Measurements from ENCODE around the gene DNAJC7. TPM values are rescaled to one million over a fixed set of nuclear protein-coding genes. Genes with fewer than 3 reads are reported as not detected.
"Not testable (repeated sequence)": the region's sequence is repeated elsewhere in the genome, so short reads cannot be mapped to it uniquely, and the experiment has no call there.

Gene DNAJC7
- total and polyA plus RNA-seq, 2 experiments from 2014 or later: 50.1 to 73.6 TPM

DNA sequence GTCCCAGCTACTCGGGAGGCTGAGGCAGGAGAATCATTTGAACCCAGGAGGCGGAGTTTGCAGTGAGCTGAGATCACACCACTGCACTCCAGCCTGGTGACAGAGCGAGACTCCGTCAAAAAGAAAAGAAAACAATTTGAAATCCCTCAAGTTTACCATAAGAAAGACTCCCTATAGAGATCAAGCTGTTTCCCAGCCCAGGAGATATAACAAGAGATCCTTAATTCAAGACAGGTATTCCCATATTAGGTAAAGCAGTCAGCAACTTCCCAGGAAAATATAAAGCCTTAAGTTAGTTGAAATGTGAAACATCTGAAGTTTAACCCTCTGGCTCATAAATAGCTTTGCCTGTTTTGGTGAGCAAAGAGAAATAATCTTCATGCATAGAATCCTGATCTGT lies 4.9 kb downstream of the DNAJC7 start:
- not testable (repeated sequence) for H3K27me3 ChIP-seq; H3K4me1 ChIP-seq (ENCODE audit: insufficient read depth); DNase-seq (ENCODE audit: low spot score); H3K27ac ChIP-seq; H3K9me2 ChIP-seq (replicated peaks; ENCODE audit: insufficient read depth); H3K4me3 ChIP-seq; H3K4me2 ChIP-seq; H3K9me3 ChIP-seq (ENCODE audit: low read depth); H3K36me3 ChIP-seq (replicated peaks; ENCODE audit: insufficient read depth, low read depth); H2AFZ ChIP-seq
- Histone ChIP-seq H4K20me1 (ENCODE audit: insufficient read depth, poor library complexity, severe bottlenecking) (peaks cover 74% of the 10 kb centered on the region), H3K79me2 (peaks cover 97% of the 10 kb centered on the region)
- 77% methylated on average over 4 of the region's 4 CpGs for WGBS (ENCODE audit: low lambda C conversion rate, missing lambda C conversion rate)

DNA sequence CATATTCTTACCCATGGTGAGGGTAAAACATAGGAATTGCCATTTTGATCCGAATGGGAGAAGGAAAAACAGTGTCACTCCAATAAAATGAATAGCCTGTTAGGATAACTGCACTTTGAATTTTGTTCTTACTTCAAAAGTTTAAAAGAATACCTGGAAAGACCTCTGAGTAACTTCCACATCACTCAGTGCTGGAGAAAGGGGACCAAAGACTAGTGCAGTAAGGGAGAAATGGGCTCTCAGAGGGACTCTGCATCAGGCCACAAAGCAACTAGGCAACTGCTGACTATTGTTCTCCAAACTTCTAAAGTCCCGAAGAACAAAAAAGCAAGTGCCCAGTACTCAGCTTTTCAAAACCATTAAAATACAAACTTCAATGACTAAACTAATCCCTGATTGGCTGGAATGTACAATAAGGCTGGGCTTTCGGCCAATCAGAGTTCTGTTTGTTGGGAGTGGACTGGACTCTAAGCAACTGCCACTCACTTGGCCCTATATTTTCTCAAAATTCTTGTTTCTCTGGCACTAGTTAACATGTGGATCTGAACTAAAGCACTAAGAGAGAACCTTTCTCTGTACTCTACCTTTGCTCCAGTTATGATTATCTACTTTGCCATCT lies 6.2 kb downstream of the DNAJC7 start:
- H3K4me2 ChIP-seq: no peak overlapping the region

DNA sequence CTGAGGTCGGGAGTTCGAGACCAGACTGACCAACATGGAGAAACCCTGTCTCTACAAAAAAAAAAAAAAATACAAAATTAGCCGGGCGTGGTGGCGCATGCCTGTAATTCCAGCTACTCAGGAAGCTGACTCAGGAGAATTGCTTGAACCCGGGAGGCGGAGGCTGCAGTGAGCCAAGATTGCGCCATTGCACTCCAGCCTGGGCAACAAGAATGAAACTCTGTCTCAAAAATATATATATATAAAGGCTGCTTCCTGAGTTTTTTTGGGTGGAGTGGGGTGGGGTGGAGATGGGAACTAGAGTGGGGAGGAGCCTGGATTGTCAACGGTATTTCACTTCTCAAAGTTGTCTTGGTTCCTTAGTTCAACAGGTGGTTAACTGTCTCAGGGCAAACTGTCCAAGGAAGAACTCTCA lies 7.0 kb downstream of the DNAJC7 start:
- 94% methylated on average over 9 of the region's 9 CpGs for WGBS (ENCODE audit: low lambda C conversion rate, missing lambda C conversion rate)
- peaks cover 95% of the 10 kb centered on the region for H4K20me1 ChIP-seq (ENCODE audit: insufficient read depth, poor library complexity, severe bottlenecking)
- not testable (repeated sequence) for H3K4me3 ChIP-seq; H3K4me1 ChIP-seq (ENCODE audit: insufficient read depth); H3K27me3 ChIP-seq; H3K4me2 ChIP-seq; DNase-seq (ENCODE audit: low spot score); H3K27ac ChIP-seq; H3K36me3 ChIP-seq (replicated peaks; ENCODE audit: insufficient read depth, low read depth); H3K9me3 ChIP-seq (ENCODE audit: low read depth); H2AFZ ChIP-seq; H3K9me2 ChIP-seq (replicated peaks; ENCODE audit: insufficient read depth)
- H3K79me2 ChIP-seq: peaks cover 100% of the 10 kb centered on the region

More for the DNA sequence above, 6.2 kb downstream of the DNAJC7 start:
- DNase-seq (ENCODE audit: low spot score): no peak
- H3K27me3 ChIP-seq: no peaks in the 10 kb centered on the region
- H3K27ac ChIP-seq: no peak overlapping the region
- H3K9me3 ChIP-seq (ENCODE audit: low read depth): no peaks in the 10 kb centered on the region
- no peaks in the 10 kb centered on the region for H3K9me2 ChIP-seq (replicated peaks; ENCODE audit: insufficient read depth)
- WGBS (ENCODE audit: low lambda C conversion rate, missing lambda C conversion rate): 98% methylated on average over 3 of the region's 3 CpGs
- peaks cover 100% of the 10 kb centered on the region for H3K79me2 ChIP-seq
- peaks cover 6% of the 10 kb centered on the region for H3K4me1 ChIP-seq (ENCODE audit: insufficient read depth)
- no peak overlapping the region for H2AFZ ChIP-seq
- no peak overlapping the region for H3K4me3 ChIP-seq
- H4K20me1 ChIP-seq (ENCODE audit: insufficient read depth, poor library complexity, severe bottlenecking): peaks cover 88% of the 10 kb centered on the region
- TF ChIP-seq EZH2 (IDR thresholded peaks at IDR 0.05; ENCODE audit: borderline replicate concordance): no peak
- TF ChIP-seq, protein P1, sequence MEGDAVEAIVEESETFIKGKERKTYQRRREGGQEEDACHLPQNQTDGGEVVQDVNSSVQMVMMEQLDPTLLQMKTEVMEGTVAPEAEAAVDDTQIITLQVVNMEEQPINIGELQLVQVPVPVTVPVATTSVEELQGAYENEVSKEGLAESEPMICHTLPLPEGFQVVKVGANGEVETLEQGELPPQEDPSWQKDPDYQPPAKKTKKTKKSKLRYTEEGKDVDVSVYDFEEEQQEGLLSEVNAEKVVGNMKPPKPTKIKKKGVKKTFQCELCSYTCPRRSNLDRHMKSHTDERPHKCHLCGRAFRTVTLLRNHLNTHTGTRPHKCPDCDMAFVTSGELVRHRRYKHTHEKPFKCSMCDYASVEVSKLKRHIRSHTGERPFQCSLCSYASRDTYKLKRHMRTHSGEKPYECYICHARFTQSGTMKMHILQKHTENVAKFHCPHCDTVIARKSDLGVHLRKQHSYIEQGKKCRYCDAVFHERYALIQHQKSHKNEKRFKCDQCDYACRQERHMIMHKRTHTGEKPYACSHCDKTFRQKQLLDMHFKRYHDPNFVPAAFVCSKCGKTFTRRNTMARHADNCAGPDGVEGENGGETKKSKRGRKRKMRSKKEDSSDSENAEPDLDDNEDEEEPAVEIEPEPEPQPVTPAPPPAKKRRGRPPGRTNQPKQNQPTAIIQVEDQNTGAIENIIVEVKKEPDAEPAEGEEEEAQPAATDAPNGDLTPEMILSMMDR (IDR thresholded peaks at IDR 0.05; ENCODE audit: poor library complexity): no peak
- TF ChIP-seq EZH2phosphoT487 (IDR thresholded peaks at IDR 0.05; ENCODE audit: low read depth, severe bottlenecking, unreplicated experiment): no peak
- no peaks in the 10 kb centered on the region for H3K36me3 ChIP-seq (replicated peaks; ENCODE audit: insufficient read depth, low read depth)

DNA sequence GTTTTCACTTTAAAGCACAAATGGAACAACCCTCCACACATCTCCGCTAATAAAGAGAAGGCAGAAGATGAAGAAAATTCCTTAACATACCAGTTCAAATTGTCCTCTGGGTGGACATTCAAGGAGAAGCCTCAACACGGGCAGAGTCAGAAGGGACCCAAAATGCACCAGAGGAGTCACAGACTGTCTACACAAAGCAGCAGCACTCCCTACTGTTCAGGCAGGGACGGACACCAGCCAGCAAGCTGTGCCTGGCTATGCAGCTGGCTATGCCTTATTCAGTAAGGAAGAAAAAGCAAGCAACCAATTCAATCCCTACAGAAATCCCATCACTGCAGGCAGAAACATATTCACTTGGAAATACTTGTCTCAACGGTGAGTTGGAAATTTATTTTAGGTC lies 8.1 kb downstream of the DNAJC7 start:
- Histone ChIP-seq H3K27ac (no peak overlapping the region), H3K4me1 (ENCODE audit: insufficient read depth) (no peaks in the 10 kb centered on the region), H4K20me1 (ENCODE audit: insufficient read depth, poor library complexity, severe bottlenecking) (peaks cover 98% of the 10 kb centered on the region)

More for the DNA sequence above, 8.1 kb downstream of the DNAJC7 start:
- Histone ChIP-seq H3K27me3 (no peaks in the 10 kb centered on the region), H3K9me3 (ENCODE audit: low read depth) (no peaks in the 10 kb centered on the region), H3K4me2 (no peak overlapping the region), H3K36me3 (replicated peaks; ENCODE audit: insufficient read depth, low read depth) (no peaks in the 10 kb centered on the region), H3K4me3 (no peak overlapping the region), H2AFZ (no peak overlapping the region), H3K9me2 (replicated peaks; ENCODE audit: insufficient read depth) (no peaks in the 10 kb centered on the region), H3K79me2 (peaks cover 100% of the 10 kb centered on the region)
- WGBS (ENCODE audit: low lambda C conversion rate, missing lambda C conversion rate): 89% methylated on average over 4 of the region's 4 CpGs
- TF ChIP-seq, protein P1 (IDR thresholded peaks at IDR 0.05; ENCODE audit: poor library complexity): no peak
- no peak for DNase-seq (ENCODE audit: low spot score)

Data from hepatocyte (in vitro differentiated cells).